ENCODE measurements around the gene KRTAP10-8.
A peak's percentile ranks its signal among the peaks of the same experiment; 100 is the strongest.
"Not testable (repeated sequence)": the region's sequence is repeated elsewhere in the genome, so short reads cannot be mapped to it uniquely, and the experiment has no call there.

KRTAP10-8 gene

GRCh38 chr21:44590311-44590721 lies 21.6 kb upstream of the KRTAP10-8 start:
- no peaks in the 10 kb centered on the region for H3K4me1 ChIP-seq
- no peaks in the 10 kb centered on the region for H3K9me3 ChIP-seq
- DNase-seq, result no peak
- H3K36me3 ChIP-seq, result no peaks in the 10 kb centered on the region
- intact Hi-C loops (cut with DNase I; ENCODE audit: low total_unique reads), result no loop called here
- TF ChIP-seq, protein P1, sequence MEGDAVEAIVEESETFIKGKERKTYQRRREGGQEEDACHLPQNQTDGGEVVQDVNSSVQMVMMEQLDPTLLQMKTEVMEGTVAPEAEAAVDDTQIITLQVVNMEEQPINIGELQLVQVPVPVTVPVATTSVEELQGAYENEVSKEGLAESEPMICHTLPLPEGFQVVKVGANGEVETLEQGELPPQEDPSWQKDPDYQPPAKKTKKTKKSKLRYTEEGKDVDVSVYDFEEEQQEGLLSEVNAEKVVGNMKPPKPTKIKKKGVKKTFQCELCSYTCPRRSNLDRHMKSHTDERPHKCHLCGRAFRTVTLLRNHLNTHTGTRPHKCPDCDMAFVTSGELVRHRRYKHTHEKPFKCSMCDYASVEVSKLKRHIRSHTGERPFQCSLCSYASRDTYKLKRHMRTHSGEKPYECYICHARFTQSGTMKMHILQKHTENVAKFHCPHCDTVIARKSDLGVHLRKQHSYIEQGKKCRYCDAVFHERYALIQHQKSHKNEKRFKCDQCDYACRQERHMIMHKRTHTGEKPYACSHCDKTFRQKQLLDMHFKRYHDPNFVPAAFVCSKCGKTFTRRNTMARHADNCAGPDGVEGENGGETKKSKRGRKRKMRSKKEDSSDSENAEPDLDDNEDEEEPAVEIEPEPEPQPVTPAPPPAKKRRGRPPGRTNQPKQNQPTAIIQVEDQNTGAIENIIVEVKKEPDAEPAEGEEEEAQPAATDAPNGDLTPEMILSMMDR (IDR thresholded peaks at IDR 0.05), result no peak
- H3K4me3 ChIP-seq, result no peak overlapping the region
- no peak overlapping the region for H3K27ac ChIP-seq
- H3K27me3 ChIP-seq, result peaks cover 0 to 48% of the 10 kb centered on the region in 2 donors

DNA sequence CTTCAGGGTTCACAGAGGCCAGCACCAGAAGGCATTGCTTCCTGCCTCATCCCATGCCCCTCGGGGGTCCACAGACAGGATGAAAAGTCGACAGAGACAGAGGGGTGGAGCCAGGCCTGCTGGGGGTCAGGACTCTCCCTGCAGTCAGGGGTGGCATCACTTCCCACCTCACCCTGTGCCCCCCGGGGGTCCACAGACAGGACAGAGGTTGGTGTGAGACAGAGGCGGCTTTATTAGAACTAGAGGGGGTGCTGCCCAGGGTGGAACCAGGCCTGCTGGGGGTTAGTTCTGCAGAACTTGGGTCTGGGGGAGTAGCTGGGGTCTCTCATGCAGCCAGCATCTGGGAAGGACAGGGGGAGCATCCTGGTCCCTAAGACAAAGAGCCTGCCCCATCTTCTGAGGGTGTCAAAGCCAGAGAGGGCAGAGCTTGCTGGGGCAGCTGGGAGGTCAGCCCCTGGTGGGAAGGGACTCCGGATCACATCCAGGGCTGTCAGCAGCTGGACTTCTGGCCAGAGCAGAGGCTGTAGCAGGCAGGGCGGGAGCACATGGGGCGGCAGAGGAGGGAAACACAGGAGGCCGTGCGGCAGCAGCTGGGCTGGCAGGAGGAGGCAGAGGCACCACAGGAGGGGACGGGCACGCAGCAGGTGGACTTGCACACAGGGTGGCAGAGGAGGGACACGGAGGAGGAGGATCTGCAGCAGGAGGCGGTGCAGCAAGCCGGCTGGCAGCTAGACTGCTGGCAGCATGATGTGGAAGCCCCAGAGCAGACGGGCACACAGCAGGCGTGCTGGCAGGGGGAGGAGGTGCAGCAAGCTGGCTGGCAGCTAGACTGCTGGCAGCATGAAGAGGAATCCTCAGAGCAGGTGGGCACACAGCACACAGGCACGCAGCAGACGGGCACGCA lies 20.7 kb upstream of the KRTAP10-8 start:
- DNase-seq, result peak in 1 of 2 donors; percentile 44
- H3K4me3 ChIP-seq; H3K27ac ChIP-seq; H3K36me3 ChIP-seq; intact Hi-C loops (cut with DNase I; ENCODE audit: low total_unique reads); H3K9me3 ChIP-seq; H3K4me1 ChIP-seq: not testable (repeated sequence)
- peaks cover 0 to 40% of the 10 kb centered on the region in 2 donors for H3K27me3 ChIP-seq

GRCh38 chr21:44591801-44592130 lies 20.1 kb upstream of the KRTAP10-8 start:
- H3K27me3 ChIP-seq, result peaks cover 0 to 36% of the 10 kb centered on the region in 2 donors
- H3K4me3 ChIP-seq; H3K36me3 ChIP-seq; H3K4me1 ChIP-seq; H3K9me3 ChIP-seq; DNase-seq; intact Hi-C loops (cut with DNase I; ENCODE audit: low total_unique reads); H3K27ac ChIP-seq: not testable (repeated sequence)

DNA sequence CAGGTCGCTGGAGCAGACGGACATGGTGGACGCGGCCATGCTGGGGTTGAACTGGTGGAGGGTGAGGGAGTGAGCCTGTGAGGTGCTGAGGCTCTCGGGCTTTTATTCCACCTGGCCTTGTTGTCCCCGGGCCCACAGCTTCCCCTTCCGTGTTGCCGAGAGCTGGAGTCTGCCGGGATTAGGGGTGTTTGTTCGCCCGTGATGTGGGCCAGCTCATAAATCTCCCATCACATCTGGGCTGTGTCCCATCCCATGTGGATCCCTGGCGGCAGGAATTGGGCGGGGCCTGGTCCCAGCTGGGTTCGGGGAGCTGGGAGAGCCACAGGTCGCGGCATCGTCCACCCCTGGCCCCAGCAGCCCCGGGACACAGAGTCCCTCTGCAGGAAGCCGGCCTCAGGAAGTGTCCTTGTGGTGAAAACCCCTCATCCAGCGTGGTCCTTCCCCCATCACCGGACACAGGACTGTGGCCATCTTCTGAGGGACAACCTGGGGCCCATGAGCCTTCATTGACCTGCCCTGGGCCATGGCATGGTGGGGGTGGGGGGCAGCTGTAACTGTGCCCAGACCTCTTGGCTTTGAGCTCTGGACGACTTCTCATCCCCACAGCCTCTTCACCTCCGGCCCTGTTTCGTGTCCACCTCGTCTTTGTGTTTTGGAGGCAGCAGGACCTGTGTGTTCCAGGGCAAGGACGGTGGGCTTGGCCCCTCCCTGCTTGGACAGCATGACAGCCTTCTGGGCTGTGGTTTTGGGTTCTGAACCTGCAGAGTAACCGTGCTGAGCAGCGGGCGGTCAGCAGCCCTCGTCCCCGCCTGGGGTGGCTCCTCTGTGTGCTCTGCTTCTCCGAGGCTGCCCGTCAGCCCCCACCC lies 19.2 kb upstream of the KRTAP10-8 start, which contains the start of gene KRTAP10-6:
Gene KRTAP10-6 (minus strand): TSS at position 60 of the 866 bp plus-strand sequence. CDS start 21 bp downstream, at position 39.
- no peaks in the 10 kb centered on the region for H3K36me3 ChIP-seq
- DNase-seq, result peak in 1 of 2 donors; percentile 59
- H3K4me3 ChIP-seq, result no peak within 1 kb of the TSS
- no peak within 1 kb of the TSS for H3K27ac ChIP-seq
- peaks cover 0 to 36% of the 10 kb centered on the region in 2 donors for H3K27me3 ChIP-seq
- H3K4me1 ChIP-seq, result no peaks in the 10 kb centered on the region
- no peaks in the 10 kb centered on the region for H3K9me3 ChIP-seq
- TF ChIP-seq, protein P1 (IDR thresholded peaks at IDR 0.05), result no peak
- intact Hi-C loops (cut with DNase I; ENCODE audit: low total_unique reads), result no loop called here

DNA sequence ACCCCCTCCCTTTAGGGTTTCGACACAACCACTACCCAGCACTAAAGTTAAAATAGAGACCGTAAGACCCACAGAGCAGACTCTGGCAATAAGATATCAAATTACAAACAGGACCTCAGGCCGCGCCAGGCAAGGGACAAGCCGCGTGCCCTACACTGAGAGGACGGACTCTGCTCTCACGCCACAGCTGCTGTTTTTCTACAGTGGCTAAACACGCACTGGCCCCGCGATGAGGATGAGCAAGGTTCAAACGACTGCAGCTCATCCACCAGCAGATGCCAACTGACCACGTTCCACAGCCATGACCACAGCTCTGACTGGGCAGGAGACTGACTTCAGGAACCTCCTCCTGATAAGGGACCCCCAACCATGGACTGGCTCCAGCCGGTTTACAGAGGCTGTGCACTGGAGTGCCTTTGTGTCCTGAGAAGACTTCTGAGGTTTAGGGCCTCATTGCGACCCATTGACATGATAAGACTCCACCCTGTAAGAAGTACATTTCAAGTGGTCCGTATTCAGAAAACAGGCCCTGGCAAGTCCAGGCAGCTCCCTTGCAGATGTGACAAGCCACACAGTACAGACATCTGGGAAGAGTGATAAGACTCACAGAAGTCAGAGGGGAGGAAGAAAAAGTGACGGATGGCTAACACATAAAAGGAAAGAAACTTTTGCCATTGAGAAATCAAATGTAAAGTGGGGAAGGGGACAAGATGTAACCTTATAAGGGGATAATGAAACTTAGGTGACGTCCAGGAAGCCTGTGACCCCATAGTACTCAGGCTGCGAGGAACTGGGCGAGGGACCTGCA lies 18.1 kb upstream of the KRTAP10-8 start:
- no peak overlapping the region for H3K4me3 ChIP-seq
- no peaks in the 10 kb centered on the region for H3K36me3 ChIP-seq
- H3K27ac ChIP-seq, result no peak overlapping the region
- H3K27me3 ChIP-seq, result peaks cover 0 to 36% of the 10 kb centered on the region in 2 donors
- H3K4me1 ChIP-seq, result no peaks in the 10 kb centered on the region
- peaks cover 0 to 4% (median 0%) of the 10 kb centered on the region in 3 donors for H3K9me3 ChIP-seq
- TF ChIP-seq, protein P1 (IDR thresholded peaks at IDR 0.05), result no peak
- intact Hi-C loops (cut with DNase I; ENCODE audit: low total_unique reads), result no loop called here
- peak in 1 of 2 donors; percentile 40 for DNase-seq

DNA sequence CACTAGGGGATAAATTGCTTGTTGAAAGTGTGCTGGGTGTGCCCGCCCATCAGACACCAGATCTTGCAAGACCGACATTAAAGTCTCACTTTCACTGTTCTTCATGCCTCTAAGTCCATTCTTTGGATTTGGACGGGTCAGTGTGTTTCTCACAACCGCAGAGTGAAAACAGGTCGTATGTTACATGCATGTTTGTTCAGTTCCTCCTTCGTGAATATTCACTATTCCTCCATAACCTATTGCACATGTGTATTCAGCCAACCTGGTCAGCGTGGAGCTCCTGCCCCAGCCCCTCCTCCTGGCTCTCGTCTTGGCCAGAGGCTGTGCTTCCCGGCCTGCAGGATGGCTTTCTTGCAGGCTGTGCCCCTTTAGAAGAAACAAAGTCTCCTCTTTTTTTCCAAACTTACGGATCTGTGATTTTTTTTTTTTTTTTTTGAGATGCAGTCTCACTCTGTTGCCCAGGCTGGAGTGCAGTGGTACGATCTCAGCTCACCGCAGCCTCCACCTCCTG lies 17.4 kb upstream of the KRTAP10-8 start:
- Histone ChIP-seq H3K9me3 (peaks cover 0 to 5% (median 0%) of the 10 kb centered on the region in 3 donors), H3K36me3 (no peaks in the 10 kb centered on the region), H3K27ac (no peak overlapping the region), H3K4me3 (no peak overlapping the region), H3K27me3 (peaks cover 0 to 30% of the 10 kb centered on the region in 2 donors), H3K4me1 (no peaks in the 10 kb centered on the region)
- no peak for DNase-seq
- TF ChIP-seq, protein P1 (IDR thresholded peaks at IDR 0.05), result no peak
- intact Hi-C loops (cut with DNase I; ENCODE audit: low total_unique reads), result no loop called here
